ENCODE data around the gene SAE1. TPM values are rescaled to one million over a fixed set of nuclear protein-coding genes. Genes with fewer than 3 reads are reported as not detected.
"Not testable (repeated sequence)": the region's sequence is repeated elsewhere in the genome, so short reads cannot be mapped to it uniquely, and the experiment has no call there.

SAE1 gene
- 179 and 185 TPM in 2 replicates for total RNA-seq (2014; rRNA removed; shearing (Covaris generic))

DNA sequence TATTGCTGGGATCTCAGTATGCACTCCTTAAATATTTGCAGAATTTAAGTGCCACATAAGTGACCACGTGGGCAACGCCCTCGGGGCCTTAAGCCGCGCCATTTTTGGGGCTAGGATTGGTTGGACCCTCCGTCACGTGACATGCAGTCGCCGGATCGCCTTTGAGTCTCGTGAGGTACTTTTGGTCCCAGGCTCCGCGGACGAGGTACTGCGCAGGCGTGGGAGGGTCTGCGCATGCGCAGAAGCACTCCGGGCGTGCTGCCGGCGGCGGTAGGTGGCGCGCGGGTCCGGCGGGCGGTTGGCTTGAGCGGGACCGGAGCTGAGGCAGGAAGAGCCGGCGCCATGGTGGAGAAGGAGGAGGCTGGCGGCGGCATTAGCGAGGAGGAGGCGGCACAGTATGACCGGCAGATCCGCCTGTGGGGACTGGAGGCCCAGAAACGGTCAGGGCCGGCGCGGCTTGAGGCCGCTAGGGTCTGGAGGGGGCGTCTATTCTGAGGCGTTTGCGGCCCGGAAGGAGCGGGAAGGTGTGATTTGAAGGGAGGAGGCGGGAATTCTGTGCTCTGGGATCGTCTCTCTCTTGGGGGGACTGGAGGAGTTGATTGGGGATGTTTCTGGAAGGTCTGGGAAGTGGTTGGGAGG lies at the start of gene SAE1:
Gene SAE1, plus strand, starts transcription at position 247 of the 639 bp plus-strand sequence. Its CDS starts 96 bp downstream, at position 343.
- DNase-seq (ENCODE audit: low spot score): peak; percentile 92

DNA sequence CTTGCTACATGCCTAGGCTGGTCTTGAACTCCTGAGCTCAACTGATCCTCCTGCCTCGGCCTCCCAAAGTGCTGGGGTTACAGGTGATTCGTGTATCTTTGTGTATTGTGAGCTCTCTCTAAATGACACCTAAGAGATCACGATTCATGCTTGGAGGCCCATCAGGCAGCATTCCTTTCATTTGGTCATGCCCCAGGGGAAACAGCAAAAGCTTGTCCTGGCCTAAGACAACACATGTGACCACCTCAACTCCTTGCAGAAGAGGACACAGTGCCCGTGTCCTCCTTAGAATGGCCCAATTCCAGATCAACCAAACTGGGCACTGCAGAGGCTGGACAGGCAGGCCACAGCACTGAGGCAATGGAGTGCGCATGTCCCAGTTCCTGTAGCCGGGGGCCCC lies 49.5 kb upstream of the SAE1 start:
- DNase-seq (ENCODE audit: low spot score): no peak

DNA sequence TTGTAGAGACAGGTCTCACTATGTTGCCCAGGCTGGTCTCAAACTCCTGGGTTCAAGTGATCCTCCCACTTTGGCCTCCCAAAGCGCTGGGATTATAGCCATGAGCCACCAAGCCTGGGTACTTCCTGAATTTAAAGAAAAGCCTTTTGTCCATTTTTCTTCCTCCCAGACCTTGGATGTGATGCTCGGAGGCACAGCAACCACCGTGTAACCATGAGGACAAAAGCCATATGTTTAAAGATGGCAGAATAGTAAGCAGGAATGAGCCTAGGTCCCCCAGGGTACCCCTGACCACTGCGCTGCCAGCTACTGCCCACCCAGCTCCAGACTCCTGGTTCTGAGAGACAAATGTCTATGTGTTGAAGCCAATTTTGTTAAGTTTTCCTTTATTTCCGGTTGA lies 48.1 kb upstream of the SAE1 start:
- no peak for DNase-seq (ENCODE audit: low spot score)

DNA sequence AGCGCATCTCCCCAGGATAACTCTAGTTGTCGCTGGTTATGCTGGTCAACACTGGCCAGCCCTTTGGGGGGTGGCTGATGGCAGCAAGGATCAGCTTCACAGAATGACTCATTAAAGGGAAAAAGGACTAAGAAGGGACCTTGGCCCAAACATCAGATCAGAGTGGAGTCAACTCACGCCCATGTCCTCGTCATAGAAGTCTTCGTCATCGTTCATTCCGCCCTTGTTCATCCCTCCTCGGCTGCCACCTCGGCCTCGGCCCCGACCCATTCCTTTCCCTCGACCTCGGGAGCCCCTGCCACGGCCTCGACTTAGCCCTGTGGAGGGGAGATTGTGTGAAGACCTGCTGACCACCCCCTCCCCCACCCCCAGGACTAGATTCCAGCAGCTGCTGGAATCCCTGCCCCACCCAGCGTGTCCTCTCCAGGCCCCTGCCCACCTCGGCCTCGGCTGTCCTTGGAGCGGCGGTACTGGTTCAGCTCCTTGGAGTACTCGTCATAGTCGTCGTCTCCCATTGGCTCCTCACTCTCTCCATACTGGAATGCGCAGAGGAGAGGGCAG lies 45.7 kb upstream of the SAE1 start:
- DNase-seq (ENCODE audit: low spot score): no peak

DNA sequence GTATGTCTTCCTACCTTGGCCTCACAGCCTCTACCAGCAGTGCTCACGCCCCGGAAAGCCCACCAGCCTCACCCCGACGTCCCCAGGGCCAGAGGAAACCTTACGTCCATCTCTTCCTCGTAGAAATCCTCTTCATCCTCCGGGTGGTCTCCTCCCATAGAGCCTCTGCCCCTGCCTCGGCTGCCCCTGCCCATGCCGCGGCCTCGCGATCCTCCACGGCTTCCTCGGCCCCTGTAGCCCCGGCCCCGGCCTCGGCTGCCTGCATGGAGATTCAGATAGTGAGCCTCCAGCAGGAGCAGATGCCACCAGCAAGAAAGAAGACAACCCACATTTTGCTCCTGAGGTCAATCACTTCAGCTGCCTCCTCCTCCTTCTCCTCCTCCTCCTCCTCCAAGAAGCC lies 44.4 kb upstream of the SAE1 start:
- no peak for DNase-seq (ENCODE audit: low spot score)

DNA sequence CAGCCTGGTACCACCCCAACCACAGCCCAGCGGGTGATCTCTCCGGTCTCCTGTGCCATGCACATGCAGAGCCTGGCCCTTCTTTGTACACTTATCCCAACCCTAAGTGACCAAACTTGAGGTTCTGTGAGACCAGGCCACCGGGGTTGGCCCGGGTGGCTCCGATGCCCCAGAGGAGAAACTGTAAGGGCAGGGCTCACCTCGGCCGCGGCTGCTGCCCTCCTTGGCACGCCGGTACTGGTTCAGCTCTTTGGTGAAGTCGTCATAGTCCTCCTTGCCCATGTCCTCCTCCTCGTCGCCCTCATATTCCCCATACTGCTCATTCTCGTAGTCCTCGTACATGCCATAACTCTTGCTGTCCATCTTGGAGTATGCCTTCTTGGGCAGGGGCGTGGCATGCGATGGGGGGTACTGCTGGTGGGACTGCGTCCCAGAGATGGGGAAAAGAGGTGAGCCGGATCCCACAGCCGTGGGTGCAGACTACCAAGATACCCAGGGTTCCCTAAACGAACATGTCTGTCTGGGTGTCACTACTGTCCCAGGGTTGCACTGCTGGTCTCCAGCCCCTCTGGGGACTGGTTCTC lies 40.8 kb upstream of the SAE1 start:
- no peak for DNase-seq (ENCODE audit: low spot score)

DNA sequence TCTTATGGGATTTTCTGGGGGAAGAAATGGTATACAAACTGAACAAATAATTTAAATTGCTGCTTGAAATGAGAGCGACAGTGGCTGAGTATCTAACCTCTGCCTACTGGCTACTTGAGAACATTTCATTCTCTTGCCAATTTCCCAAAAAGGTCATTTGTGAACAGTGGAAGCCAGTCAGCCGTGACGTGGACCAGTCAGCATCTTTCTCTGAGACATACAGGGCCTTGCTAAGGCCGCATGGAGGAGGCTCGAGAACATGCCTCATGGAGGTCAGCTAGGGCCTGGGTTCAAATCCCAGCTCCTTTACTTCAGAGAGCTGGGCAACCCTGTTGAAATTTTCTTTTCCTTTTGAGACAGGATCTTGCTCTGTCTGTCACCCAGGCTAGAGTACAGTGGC lies 37.4 kb upstream of the SAE1 start:
- no peak for DNase-seq (ENCODE audit: low spot score)

DNA sequence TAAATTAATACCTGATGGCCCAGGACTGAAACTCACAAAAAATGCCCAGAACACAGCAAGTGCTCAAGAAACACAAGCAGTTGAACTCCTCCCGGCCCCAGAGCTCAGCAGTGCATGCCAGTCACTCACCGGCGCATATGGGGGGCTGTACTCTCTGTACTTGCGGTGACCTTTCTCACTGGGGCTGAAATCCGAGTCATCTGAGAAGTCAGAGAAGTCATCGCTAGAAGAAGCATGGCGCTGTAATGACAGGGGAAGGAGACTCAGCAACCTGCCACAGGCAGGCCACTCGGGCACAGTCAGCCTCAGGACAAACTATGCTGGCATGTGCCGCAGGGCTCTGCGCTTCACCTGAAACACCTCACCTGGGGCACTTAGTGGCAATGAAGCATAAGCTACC lies 36.8 kb upstream of the SAE1 start:
- no peak for DNase-seq (ENCODE audit: low spot score)

DNA sequence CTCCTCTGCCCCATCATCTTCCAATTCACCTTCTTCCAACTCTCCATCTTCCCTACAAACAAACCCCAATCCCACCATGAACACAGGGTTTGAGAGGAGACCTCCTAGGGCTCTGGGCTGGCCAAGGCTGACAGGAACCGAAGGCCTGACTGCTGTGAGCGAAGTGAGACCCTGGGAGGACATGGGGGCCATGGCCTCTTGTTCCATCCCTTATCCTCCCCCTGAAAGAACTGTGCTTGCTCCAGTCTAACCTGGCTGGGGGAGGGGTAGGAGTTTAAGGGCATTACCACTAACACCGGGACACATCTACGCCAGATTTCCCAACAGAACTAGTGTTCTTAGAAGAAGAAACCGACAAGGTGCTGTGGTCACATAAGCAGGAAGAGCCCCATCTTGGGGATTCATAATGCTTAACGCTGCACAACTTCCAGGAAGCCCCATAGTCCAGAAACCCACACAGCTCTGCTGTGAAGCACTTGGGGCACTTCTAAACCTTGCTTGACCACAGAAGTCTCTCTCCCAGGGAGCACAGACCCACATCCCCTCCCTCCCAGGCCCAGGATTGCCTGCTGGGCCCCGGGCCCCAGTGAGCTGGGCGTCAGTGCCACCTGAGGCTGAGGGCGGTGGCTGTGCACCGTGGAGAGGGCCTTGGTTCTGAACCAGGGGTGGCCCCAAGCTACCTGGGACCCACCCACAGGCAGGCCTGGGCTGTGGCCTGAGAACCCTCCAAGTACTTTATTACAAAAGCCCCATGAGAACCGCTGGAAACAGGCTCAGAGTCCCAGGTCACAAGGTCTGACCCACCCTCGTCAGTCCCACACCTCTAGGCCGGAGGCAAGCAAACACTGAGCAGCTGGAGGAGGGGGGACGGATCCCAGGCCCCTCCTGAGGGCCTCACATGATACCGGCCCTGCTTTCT lies 35.8 kb upstream of the SAE1 start:
- no peak for DNase-seq (ENCODE audit: low spot score)

DNA sequence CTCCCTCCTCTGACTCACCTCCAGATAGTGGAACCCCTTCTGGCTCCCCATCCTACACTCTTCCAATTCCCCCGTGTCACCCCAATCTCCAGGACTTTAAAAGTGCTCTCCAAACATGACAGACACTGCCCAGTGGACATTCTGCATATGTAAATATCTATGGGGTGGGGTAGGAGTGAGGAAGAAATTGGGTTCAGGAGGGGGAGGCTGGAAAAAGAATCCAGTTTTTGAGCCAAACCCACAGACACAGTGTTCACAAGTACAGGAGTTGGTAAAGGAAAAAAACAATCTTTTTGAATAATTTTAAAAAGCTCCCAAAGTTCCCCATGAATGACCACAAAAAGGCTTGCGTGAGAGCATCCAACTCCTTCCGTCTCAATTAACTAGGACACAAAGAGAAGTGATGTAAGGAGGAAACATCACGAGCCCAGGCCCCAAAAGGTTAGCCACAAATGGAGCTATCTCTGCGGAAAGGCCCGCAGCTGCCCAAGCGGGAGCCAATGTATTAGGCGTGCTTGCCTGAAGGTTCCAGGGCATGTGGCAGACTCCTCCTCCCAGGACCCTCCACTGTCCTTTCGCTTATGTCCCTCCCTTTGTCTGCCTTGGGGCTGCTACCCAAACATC lies 35.0 kb upstream of the SAE1 start:
- no peak for DNase-seq (ENCODE audit: low spot score)

DNA sequence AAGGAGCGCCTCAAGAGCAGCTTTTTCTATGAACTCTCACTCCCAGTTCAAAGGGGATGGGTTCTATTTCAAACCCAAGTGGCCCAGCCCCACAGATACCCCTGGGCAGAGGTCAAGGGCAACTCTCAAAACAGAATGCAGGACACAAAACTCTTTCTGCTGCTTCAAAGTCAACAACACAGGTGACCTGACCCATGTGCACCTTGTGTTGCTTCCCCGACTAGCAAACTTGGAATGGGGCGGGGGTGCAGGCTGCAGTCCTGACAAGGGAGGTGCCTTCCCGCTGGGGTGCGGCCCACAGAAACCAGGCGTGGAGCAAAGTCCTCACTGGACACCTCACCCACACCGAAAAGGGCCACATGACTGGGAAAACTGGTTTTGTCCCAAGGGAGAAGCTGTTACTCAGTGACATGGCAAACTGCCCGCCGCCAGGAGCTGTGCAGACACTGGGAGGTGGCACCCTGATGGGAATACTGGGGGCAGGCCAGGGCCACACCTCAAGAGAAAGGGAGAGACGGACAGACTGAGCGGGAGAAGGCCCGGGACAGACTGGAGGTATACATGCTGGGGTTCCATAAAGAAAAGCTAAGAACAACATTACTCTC lies 34.4 kb upstream of the SAE1 start:
- peak; percentile 73 for DNase-seq (ENCODE audit: low spot score)

DNA sequence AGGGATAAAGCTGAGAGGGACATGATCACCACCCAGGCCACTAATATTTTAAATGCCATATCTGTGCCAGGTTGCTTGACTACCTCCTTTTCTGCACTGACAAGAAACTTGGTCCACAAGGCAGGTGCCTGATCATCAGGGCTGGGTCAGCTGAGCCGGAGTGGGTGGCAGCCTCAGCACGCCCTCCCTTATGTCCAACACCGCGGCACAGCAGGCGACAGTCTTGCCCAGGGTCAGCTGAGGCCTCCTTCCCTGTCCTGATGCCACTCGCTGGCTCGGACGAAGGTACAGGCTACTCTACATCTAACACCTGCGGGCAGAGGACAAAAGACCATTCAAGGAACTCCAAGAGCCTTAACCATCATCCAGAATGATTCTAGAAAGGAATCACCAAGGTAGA lies 33.9 kb upstream of the SAE1 start:
- no peak for DNase-seq (ENCODE audit: low spot score)

DNA sequence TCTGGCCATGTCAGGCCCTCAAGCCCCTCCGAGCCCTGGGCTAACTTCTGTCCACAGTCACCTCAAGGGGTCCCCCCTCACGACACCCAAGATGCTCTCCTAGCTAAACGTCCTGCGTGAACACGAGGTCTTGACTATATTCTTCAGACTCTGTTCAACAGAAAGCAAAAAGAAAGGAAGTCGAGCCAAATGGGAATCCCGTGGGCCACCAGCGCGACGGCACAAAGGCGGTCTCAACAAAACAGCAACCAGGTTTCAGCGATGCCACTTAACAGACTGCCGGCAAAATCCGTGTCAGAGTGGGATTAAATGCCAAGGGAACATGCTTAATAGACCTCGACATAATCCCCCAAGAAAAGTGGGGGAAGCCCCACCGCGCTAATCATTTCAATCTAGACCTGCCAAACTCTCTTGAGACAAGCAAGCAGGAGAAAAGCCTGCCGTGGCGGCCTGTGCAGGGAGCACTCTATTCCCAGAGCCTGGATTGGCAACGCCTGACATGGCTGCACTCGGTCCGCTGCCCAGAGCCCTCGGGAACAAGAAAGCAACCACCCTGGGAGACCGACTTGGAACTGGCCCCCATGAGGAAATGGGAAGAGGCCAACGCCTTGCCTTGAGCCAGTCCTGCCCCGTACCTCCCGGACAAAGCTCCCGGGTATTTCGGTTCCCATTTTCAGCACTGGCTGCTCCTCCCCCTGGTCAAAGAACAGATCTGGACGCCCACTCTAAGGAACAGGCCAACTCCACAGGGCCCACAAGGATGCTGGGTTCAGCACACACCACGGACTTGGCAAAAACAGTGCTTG lies 33.0 kb upstream of the SAE1 start:
- DNase-seq (ENCODE audit: low spot score): no peak

DNA sequence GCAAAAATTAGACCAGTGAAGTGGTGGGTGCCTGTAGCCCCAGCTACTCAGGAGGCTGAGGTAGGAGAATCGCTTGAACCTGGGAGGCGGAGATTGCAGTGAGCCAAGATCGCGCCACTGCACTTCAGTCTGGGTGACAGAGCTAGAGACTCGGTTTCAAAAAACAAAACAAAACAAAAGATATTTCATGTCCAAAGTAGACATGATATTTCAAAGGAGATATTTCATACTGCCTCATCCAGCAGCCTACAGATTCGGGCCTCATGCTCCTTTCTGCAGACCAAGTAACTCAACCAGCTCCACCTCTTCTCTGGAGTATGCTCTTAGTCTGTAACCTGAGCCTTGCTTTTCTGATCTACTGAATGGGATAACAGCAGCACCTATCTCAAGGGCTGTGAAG lies 32.0 kb upstream of the SAE1 start:
- no peak for DNase-seq (ENCODE audit: low spot score)

DNA sequence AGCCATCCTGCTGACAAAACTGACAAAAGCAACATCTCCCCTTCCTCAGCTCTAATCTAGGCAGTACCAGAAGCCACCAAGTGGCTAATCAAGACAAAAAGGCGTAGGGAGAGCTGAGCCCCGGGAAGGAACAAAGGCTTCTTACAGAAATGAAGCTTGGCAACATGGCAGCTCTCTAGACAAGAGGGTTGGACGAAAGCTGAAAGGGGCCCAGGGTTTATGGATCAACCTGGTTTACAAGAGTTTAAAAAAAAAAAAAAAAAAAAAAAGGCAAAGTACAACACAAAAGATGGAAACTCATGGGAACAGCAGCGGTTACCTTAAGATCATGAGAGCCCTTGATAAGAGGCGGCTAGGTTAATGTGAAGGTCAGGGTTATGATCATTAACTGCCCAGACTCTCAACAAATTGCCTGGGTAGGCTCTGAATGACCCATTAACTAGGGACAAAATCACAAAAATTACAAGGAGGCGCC lies 31.0 kb upstream of the SAE1 start:
- no peak for DNase-seq (ENCODE audit: low spot score)

DNA sequence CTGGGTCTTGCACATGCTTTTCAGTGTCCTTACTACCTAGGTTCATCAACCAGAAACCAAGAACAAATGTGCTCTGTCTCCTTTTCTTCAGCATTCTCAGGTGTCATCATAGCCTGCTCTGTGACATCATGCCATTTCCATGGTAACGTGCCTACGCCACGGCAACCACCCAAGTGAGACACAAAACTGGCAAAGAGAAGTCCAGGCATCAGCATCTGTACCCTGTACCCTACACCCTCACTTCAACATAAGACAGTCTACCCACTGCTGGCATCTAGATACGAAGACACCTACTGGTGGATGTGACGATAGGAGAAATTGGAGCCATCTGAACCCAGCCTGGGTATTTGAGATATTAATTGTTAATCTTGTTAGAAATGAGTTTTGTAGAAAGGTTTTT lies 30.3 kb upstream of the SAE1 start:
- no peak for DNase-seq (ENCODE audit: low spot score)

DNA sequence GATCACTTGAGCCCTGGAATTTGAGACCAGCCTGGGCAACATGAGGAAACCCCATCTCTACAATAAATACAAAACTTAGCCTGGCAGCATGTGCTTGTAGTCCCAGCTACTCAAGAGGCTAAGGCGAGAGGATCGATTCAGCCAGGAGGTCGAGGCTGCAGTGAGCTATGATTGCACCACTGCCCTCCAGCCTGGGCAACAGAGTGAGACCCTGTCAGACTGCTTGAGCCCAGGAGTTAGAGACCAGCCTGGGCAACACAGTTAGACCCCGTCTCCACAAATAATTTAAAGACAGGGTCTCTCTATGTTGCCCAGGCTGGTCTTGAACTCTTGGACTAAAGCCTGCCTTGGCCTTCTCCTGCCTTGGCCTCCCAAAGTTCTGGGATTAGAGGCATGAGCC lies 29.5 kb upstream of the SAE1 start:
- not testable (repeated sequence) for DNase-seq (ENCODE audit: low spot score)

DNA sequence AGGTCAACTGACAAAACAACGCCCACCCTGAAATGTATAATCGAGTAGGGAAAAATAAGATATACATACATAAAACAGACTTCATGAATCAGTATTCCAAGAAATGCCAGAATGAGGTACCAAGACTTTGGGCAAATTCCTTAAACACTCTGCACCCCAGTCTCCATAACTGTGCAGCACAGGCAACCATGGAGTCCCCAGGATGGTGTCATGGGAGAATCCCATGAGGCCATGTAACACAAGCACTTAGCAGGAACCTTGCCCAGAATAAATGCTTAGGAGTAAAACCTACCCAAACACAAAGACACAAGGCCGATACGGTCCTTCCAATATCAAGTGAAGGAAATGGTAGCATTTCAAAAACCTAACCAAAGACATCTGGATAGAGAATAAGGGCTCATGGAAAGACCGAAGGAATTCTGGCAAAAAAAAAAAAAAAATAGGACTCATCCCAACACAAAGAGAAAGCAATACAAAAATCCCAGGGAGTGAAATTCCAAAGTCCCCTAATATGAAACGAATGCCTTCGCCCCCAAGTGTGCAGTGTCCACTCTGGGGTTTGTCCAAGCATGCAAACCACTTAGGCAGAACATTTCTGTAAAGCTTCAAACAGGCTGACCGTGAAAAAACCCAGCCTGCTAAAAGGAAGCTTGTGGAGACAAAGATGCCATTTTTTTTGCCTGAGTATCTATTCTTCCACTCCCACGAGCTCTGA lies 28.1 kb upstream of the SAE1 start:
- no peak for DNase-seq (ENCODE audit: low spot score)

DNA sequence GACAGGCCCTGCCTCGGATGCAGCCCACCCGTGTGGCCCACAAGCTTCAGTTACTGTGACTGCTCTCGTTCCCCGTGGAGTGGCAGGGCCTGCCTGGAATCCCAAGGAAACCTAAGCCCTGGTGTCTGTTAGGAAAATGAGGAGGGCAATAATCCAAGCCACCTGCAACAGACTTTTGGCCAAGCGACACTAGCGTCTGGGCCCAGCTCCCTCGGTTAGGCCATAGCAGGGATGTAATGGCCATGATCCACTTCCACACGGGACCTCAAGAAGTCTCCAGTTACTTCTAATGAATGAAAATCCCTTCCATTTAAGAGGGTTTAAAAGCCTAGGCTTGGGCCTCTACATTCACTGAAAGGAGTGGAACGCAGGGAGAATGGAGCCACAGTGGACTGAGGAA lies 26.0 kb upstream of the SAE1 start:
- no peak for DNase-seq (ENCODE audit: low spot score)

DNA sequence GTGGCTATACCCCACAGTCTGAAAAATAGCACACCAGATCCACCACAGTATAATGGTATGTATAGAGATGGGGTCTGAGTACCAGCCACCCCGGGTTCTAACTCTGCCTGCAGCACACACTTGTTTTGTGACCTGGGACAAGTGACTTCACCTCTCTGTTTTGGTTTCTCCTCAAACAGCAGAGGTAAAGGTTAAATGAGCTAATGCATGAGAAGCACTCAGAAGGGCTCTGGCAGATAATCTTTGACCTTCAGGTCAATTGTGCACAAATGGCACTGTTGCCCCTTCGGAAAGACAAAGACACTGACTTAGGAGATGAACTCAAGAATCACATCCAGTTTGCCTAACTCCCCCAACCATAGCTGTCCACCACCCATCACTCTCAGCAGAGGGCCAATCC lies 24.8 kb upstream of the SAE1 start:
- DNase-seq (ENCODE audit: low spot score): no peak

Measured in A172 (cell line).